GM18951 (cell line): ENCODE results near the gene PODNL1.
"Not testable (repeated sequence)": the region's sequence is repeated elsewhere in the genome, so short reads cannot be mapped to it uniquely, and the experiment has no call there.

ENCODE experiments used
- POLR2A ChIP-seq: IDR thresholded peaks from 4 replicates; pipeline ENCODE4 v1.6.1; 2011; ENCODE audit warnings: mild to moderate bottlenecking; ENCODE audit not compliant: insufficient read length, insufficient read depth; ENCODE audit errors: extremely low read depth
- in situ Hi-C: fragments of 300-500 bp; cut with MboI; formaldehyde crosslinking; loops from one replicate; pipeline ENCODE4 v1.12.0; 2022; ENCODE audit warnings: low sequenced_read_pairs, mixed read lengths, inconsistent platforms; ENCODE audit not compliant: unreplicated experiment

The PODNL1 gene

DNA sequence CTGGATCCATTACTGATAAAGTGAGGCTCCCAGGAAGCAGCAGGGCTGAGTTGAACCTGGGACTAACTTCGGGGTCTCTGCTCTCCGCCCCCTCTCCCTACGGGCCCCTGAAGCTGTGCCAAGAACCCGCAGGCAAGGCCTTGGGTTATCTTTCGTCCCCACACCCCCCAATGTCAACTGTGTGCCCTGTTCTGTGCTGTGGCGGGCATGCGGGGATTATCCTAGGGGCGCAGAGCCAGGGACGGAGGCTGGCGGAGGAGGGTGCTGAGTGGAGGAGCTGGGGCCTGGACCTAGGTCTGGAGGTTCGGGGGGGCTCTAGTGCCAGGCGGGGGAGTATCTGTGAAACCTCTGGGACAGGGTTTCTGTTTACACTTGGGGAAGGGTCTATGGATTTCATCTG lies 41.5 kb upstream of the PODNL1 start:
- in situ Hi-C loops, result no loop called here

DNA sequence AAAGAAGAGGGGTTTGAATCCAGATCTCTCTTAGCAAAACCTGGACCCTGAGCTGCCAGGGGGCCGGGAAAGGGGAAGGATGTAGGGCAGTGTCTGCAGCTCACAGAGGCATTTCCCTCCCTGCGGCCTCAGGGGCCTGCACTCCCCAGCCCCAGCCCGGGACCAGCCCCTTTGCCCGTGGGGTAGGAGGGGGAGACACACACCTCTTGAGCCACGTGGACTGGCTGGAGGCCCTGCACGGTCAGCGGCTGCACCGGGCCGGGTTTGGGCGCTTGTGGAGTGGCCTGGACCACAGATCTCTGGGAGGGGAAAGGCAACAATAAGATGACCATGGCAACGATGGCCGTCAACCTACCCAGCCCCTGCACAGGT lies 41.0 kb upstream of the PODNL1 start:
- no peak for TF ChIP-seq POLR2A
- in situ Hi-C loops, result no loop called here

More for the DNA sequence above, 41.5 kb upstream of the PODNL1 start:
- TF ChIP-seq POLR2A, result no peak

DNA sequence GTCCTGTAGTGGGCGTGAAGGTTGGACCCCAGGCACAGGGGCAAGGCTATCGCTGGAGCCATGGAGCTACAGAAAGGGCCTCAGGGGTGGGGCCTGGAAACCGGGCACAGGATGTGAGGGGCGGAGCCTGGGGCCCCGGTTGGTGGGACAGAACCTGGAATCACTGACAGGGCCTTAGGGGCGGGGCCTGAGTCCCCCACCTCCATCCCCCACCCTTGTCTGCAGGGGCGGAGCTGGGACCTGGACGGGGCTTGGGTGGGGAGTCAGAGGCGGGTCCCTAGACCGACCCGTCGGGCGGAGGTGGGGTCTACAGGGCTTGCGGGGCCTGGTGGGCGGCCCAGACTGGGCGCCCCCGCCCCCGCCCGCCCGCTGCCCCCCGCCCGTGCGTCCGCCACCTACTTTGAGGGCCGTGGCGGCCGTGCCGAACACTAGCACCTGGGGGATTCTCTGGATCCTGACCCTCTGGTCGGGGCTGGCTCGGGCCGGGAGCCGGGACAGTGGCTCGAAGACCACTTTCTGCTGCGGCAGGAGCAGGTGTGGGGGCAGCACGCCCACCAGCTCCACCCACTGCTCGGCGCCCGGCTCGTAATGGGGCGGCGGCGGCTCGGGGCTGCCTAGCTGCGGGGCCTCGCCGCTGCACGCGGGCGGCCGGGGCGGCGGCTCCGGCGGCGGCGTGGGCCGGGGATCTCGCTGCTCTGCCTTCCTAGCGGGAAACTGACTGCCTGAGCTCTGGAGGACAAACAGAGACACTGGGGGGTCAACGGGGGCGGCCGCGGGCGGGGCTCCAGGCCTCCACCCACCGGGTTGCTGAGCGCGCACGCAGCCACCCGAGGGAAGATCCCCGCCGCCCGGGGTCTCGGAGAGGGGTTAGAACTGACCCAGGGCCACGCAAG lies 40.4 kb upstream of the PODNL1 start:
- no peak for TF ChIP-seq POLR2A
- in situ Hi-C loops, result no loop called here

DNA sequence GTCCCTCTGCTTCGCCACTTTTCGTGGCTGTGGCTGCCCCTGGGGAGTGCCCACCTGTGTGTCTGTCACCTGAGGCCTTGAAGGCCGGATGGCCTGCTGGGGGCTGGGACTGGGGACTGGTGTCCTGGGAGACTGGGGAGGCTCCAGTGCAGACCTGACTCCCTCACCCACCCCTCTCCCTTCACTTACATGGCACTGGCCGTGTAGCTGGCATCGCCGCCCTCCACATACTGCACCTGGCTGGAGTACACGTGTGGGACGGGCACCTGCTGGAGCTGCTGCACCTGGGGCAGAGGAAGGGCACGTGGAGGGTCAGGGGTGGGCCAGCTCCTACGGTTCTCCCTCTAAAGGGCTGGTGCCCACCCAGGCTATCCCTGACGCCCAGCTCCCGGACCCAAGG lies 39.6 kb upstream of the PODNL1 start:
- in situ Hi-C loops, result no loop called here
- no peak for TF ChIP-seq POLR2A

DNA sequence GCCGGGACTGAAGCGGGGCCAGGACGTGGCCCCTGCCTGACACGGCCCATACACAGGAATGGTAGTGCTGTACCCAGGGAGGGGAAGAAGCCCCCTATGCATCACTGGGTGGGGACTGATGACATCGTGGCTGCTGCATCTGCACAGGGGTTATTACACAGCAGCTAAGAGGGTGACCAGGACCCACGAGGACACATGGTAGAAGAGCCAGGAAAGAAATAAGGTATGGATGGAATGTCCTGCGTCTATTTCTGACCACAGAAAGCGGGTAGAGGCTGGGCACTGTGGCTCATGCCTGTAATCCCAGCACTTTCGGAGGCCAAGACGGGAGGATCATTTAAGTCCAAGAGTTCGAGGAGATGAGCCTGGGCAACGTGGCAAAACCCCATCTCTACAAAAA lies 38.2 kb upstream of the PODNL1 start:
- in situ Hi-C loops, result no loop called here
- TF ChIP-seq POLR2A, result no peak

DNA sequence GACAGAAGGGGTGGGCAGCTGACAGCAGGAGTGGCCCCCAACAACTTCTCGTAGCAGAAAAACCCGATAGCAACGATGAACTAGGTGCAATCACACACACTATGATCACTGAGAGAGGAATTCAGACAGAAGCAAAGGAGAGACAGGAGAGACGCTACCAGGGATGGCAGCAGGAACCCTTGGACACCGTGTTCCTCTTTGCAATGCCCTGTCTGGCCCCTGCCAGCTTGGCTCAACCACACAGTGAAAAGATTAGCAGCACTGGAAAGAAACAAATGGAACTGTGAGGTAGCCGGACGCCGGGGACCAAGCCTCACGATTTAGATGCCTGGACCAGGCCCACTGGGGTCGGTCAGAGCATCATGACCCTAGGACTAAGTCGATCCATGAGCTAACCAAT lies 37.7 kb upstream of the PODNL1 start:
- in situ Hi-C loops, result no loop called here
- no peak for TF ChIP-seq POLR2A

DNA sequence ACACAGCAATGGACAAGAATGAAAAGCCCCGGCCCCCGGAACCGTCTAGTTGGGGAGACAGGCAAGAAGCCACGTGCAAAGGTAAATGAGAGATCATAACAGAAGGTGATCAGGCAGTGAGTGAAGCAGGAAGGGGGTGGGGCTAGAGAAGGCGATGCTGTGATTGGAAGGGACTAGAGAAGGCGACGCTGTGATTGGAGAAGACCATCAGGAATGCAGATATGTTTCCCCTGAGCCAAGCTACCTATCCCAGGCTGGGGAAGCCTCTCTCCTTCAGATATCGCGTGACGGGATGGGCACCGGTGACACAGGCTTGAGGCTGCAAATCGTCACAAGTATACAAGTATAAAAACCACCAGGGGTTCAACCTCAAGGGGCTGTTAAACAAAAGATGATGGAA lies 35.9 kb upstream of the PODNL1 start:
- in situ Hi-C loops, result no loop called here
- no peak for TF ChIP-seq POLR2A

DNA sequence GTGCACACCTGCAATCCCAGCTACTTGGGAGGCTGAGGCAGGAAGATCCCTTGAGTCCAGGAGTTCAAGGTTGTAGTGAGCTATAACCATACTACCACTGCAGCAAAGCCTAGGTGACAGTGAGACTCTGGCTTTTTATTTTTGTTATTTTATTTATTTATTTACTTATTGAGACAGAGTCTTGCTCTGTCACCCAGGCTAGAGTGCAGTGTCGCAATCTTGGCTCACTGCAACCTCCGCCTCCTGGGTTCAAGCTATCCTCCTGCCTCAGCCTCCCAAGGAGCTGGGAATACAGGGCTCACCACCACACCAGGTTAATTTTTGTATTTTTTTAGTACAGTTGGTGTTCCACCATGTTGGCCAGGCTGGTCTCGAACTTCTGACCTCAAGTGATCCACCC lies 35.3 kb upstream of the PODNL1 start:
- in situ Hi-C loops, result not testable (repeated sequence)

DNA sequence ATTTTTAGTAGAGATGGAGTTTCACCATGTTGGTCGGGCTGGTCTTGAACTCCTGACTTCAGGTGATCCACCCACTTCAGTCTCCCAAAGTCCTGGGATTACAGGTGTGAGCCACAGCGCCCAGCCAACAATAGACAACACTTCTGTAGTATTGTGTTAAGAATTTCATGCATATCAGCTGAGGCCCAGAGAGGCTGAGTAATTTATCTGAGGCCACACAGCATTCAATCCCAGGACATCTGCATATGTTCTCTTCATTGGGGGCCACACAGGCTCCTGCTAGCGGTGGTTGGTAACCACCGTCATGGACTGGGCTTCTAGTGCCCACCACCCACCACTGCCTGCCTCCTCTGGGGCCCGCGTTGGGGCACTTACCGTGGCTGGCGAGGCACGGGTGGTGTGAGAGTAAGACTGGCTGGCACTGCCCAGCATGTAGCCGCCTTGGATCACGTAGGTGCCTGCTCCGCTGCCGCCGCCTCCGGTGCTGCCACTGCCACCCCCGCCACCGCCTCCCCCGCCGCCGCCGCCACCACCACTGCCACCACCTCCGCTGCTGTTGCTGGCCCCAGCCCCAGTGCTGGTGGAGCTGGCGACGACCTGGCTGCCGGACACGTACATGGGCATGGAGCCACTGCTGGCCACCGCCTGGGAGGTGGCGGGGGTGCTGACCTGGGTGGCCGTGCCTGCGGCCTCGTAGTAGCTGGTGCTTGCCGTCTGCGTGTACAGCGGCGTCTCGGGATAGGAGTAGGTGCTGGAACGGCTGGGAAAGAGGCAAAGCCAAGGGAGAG lies 34.3 kb upstream of the PODNL1 start:
- in situ Hi-C loops, result no loop called here
- TF ChIP-seq POLR2A, result no peak

DNA sequence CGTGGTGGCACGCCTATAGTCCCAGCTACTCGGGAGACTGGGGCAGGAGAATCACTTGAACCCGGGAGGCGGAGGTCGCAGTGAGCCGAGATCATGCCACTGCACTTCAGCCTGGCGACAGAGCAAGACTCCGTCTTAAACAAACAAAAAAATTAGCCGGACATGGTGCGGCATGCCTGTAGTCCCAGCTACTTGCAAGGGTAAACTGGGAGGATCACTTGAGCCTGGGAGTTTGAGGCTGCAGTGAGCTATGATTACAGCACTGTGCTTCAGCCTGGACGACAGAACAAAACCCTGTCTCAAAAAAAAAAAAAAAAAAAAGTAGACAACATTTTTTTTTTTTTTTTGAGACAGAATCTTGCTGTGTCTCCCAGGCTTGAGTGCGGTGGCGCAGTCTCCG lies 33.7 kb upstream of the PODNL1 start:
- in situ Hi-C loops, result not testable (repeated sequence)

DNA sequence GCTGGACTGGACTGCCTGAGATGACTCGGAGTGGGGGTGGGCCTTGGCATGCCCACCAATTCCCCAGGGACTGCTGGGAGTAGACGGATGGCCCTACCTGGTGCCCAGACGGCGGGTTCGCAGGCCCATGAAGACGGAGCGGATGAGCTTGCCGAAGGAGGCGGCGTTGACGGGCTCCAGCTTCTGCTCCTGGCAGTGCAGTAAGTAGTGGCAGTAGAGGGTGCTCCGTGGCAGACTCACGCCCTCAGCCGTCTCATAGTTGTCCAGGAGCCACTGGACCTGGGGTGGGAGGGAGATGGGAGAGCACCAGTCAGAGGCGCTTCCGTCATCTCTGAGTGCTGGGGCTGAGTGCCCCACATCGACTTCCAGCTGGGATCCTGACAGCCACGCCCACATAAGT lies 31.7 kb upstream of the PODNL1 start:
- no peak for TF ChIP-seq POLR2A
- in situ Hi-C loops, result no loop called here

DNA sequence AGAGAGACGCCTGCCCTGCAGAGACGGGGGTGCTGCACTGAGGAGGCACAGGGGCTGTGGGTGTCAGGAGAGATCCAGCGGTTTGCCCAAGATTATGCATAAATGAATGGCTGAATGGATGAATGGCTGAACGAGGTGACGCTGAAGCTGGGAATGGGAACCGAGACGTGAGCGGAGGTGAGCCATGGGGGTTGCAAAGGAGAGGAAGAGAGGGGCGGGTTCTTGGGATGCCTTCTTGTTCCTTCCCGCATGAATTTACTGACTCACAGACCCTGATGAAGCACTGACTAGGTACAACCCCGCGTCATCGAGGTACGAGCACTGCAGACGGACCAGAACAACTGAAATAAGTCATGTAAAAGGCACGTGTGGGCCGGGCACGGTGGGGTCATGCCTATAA lies 30.8 kb upstream of the PODNL1 start:
- in situ Hi-C loops, result no loop called here
- no peak for TF ChIP-seq POLR2A

DNA sequence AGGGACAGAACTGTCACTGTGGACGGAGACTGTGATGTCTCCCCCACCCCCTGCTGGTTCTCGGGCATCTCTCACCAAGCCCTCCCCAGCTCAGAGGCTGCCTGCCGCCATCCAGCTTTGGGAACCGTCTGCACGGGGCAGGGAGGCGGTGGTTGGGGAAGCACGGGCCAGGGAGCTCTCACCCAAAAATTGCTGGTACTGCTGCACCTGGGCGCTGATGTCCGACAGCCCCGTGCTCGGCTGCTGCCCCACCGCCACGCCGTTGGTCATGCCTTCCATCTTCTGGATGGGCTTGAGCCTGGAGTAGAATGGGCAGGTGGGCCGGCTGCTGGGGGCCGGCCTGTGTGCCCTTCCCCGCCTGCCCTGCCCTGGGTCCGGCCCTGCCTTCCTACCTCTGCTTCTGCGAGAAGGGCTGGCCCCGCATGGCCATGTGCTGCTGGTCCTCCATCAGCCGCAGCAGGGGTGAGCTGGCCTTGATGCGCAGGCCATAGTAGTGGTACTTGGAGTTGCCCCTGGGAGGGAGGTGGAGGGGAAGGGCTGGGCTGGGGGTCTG lies 30.2 kb upstream of the PODNL1 start:
- no peak for TF ChIP-seq POLR2A
- in situ Hi-C loops, result no loop called here

DNA sequence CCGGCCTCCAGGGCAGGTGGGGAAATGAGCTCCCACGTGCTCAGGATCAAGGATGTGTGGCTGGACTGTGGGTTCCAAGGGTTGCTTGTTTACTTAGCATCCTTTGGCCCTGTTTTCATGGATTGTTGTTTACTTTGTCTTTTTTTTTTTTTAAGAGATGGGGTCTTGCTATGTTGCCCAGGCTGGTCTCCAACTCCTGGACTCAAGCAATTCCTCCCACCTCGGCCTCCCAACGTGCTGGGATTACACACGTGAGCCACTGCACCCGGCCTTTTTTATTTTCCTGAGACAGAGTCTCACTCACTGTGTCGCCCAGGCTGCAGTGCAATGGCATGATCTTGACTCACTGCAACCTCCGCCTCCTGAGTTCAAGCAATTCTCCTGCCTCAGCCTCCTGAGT lies 29.0 kb upstream of the PODNL1 start:
- in situ Hi-C loops, result not testable (repeated sequence)
